HG02852 (cell line): ENCODE results near the gene EIF4EBP2.

ENCODE experiments used
- ATAC-seq: cut with Tn5 transposase; IDR thresholded peaks from one replicate; pipeline ENCODE4 v1.9.1; 2021; ENCODE audit warnings: mild to moderate bottlenecking, moderate library complexity; ENCODE audit not compliant: unreplicated experiment

Gene EIF4EBP2

GRCh38 chr10:70376436-70377378 is 27.2 kb upstream of the EIF4EBP2 start:
- no peak for ATAC-seq

GRCh38 chr10:70378122-70378521 is 25.8 kb upstream of the EIF4EBP2 start:
- no peak for ATAC-seq

GRCh38 chr10:70379581-70380176 is 24.3 kb upstream of the EIF4EBP2 start:
- ATAC-seq, result no peak

GRCh38 chr10:70380350-70381135 is 23.4 kb upstream of the EIF4EBP2 start:
- no peak for ATAC-seq

GRCh38 chr10:70381471-70382421 is 22.2 kb upstream of the EIF4EBP2 start:
- ATAC-seq, result peak; percentile 48

GRCh38 chr10:70391654-70392053 is 12.3 kb upstream of the EIF4EBP2 start:
- ATAC-seq, result no peak

- ATAC-seq, result no peak
Observed at GRCh38 chr10:70396140-70396539, 7.8 kb upstream of the EIF4EBP2 start.

GRCh38 chr10:70399177-70399576 is 4.8 kb upstream of the EIF4EBP2 start:
- ATAC-seq, result no peak

GRCh38 chr10:70403483-70404035 is 386 bp upstream of the EIF4EBP2 start:
- ATAC-seq, result no peak

- ATAC-seq, result no peak
Observed at GRCh38 chr10:70404787-70405036, 767 bp downstream of the EIF4EBP2 start.

GRCh38 chr10:70405037-70405824 is 1.3 kb downstream of the EIF4EBP2 start:
- ATAC-seq, result peak; percentile 43

- ATAC-seq, result no peak
Observed at GRCh38 chr10:70409772-70410171, 5.8 kb downstream of the EIF4EBP2 start.

GRCh38 chr10:70410608-70411007 is 6.7 kb downstream of the EIF4EBP2 start:
- ATAC-seq, result no peak

GRCh38 chr10:70412356-70412755 is 8.4 kb downstream of the EIF4EBP2 start:
- no peak for ATAC-seq

GRCh38 chr10:70417568-70417967 is 13.6 kb downstream of the EIF4EBP2 start:
- ATAC-seq, result no peak

GRCh38 chr10:70418229-70418628 is 14.3 kb downstream of the EIF4EBP2 start:
- no peak for ATAC-seq

- ATAC-seq, result no peak
Observed at GRCh38 chr10:70418713-70419112, 14.8 kb downstream of the EIF4EBP2 start.

- ATAC-seq, result no peak
Observed at GRCh38 chr10:70424320-70424719, 20.4 kb downstream of the EIF4EBP2 start.

GRCh38 chr10:70425096-70425495 is 21.2 kb downstream of the EIF4EBP2 start:
- ATAC-seq, result no peak

GRCh38 chr10:70426823-70427222 is 22.9 kb downstream of the EIF4EBP2 start:
- no peak for ATAC-seq
